GM12878 (cell line): ENCODE data around the gene ABHD2. TPM values are rescaled to one million over a fixed set of nuclear protein-coding genes. Genes with fewer than 3 reads are reported as not detected.

Source experiments
- ATAC-seq: fragments of 200-7000 bp; cut with Tn5 transposase; 3 replicates; pipeline ENCODE4 v1.9.1; 2020; ENCODE audit warnings: mild to moderate bottlenecking, moderate library complexity
- BruUV-seq: library from RNA; stranded (reverse); fragments of 400-500 nt; replicated peaks from 2 replicates; lab custom pipeline; 2021; lab: Mats Ljungman, UMichigan
- CTCF ChIA-PET: fragments of 300-600 bp; sonication (Branson Sonifier 250); formaldehyde crosslinking; extraction: SDS; loops from one replicate; lab custom pipeline; 2021; ENCODE audit warnings: inconsistent platforms; lab: Yijun Ruan, JAX
- POLR2A ChIA-PET: fragments of 350-600 bp; formaldehyde crosslinking; extraction: SDS; loops from one replicate; lab custom pipeline; 2021; ENCODE audit warnings: inconsistent platforms; lab: Charles Lee
- RAD21 ChIA-PET: fragments of 300-600 bp; sonication (Branson Sonifier 250); formaldehyde crosslinking; loops from one replicate; lab custom pipeline; 2023; ENCODE audit warnings: antibody characterized with exemption; ENCODE audit not compliant: unreplicated experiment; lab: Charles Lee
- SMC1A ChIA-PET: fragments of 300-600 bp; sonication (Branson Sonifier 250); formaldehyde crosslinking; loops from one replicate; lab custom pipeline; 2023; ENCODE audit not compliant: unreplicated experiment, uncharacterized antibody; lab: Charles Lee
- DNase-seq: peaks from one replicate; pipeline ENCODE4 v3.0.0-alpha.2; 2011; ENCODE audit warnings: low read depth, low spot score
- FAIRE-seq: peaks from 3 replicates; lab custom pipeline; 2011; peaks lifted over from hg19 to GRCh38; lab: Jason Lieb, UNC
- H2AFZ ChIP-seq: 2 replicates; pipeline ENCODE4 v1.6.0; 2011; ENCODE audit warnings: low read depth, low read length, control low read depth; ENCODE audit not compliant: control insufficient read depth
- H3K27ac ChIP-seq: 2 replicates; pipeline ENCODE4 v1.5.1; 2011; ENCODE audit warnings: control low read depth; ENCODE audit not compliant: control insufficient read depth, insufficient read depth
- H3K27me3 ChIP-seq, 2 experiments: replicated peaks in 1 of 2; 2 replicates each; pipeline versions ENCODE4 v1.6.0 to v1.6.1; 2011; ENCODE audit warnings: low read length in 1 of 2; ENCODE audit not compliant: control insufficient read depth in 2 of 2, insufficient read depth in 2 of 2
- H3K36me3 ChIP-seq, 2 experiments: 2 replicates each; pipeline ENCODE4 v1.5.1; 2011; ENCODE audit warnings: low read length in 1 of 2; ENCODE audit not compliant: control insufficient read depth in 2 of 2, insufficient read depth in 2 of 2
- H3K4me1 ChIP-seq: 2 replicates; pipeline ENCODE4 v1.6.1; 2011; ENCODE audit warnings: mild to moderate bottlenecking, low read length, moderate library complexity, mixed read lengths; ENCODE audit not compliant: control insufficient read depth, insufficient read depth
- H3K4me2 ChIP-seq: 2 replicates; pipeline ENCODE4 v1.6.0; 2011; ENCODE audit warnings: control low read depth; ENCODE audit not compliant: control insufficient read depth, insufficient read depth
- H3K4me3 ChIP-seq: fragments of 200-600 bp; sonication (generic); 2 replicates; pipeline ENCODE4 v1.5.1; 2016
- H3K79me2 ChIP-seq: 2 replicates; pipeline ENCODE4 v1.6.0; 2011; ENCODE audit warnings: low read length; ENCODE audit not compliant: control insufficient read depth, insufficient read depth
- H3K9ac ChIP-seq: 2 replicates; pipeline ENCODE4 v1.8.0; 2011; ENCODE audit warnings: low read length, control low read depth, mixed read lengths; ENCODE audit not compliant: control insufficient read depth, insufficient read depth
- H3K9me3 ChIP-seq: replicated peaks from 3 replicates; pipeline ENCODE4 v1.5.1; 2011; ENCODE audit warnings: mild to moderate bottlenecking, low read length; ENCODE audit not compliant: control insufficient read depth, insufficient read depth
- H4K20me1 ChIP-seq: 2 replicates; pipeline ENCODE4 v1.6.0; 2011; ENCODE audit not compliant: control insufficient read depth, insufficient read depth
- BCL11A ChIP-seq: IDR thresholded peaks from 2 replicates; pipeline ENCODE4 v1.6.1; 2011; ENCODE audit warnings: low read depth, low read length
- BHLHE40 ChIP-seq, 2 experiments: fragments of 450-650 bp in 1 of 2; IDR thresholded peaks; 2 replicates each; pipeline ENCODE4 v1.6.1; 2011 to 2017; ENCODE audit warnings: low read depth in 2 of 2, borderline replicate concordance in 1 of 2, improper control_type of control experiment in 1 of 2, low read length in 1 of 2, mild to moderate bottlenecking in 1 of 2
- MTA2 ChIP-seq: fragments of 450-650 bp; IDR thresholded peaks from 2 replicates; pipeline ENCODE4 v1.6.1; 2016; ENCODE audit warnings: low read depth, mild to moderate bottlenecking, moderate library complexity
- POLR2AphosphoS2 ChIP-seq: IDR thresholded peaks from 2 replicates; pipeline ENCODE4 v1.6.1; 2011; ENCODE audit warnings: low read depth, mild to moderate bottlenecking, low read length, improper control_type of control experiment, moderate library complexity
- RCOR1 ChIP-seq: conservative IDR thresholded peaks from 2 replicates; pipeline ENCODE4 v1.6.1; 2012; ENCODE audit warnings: low read depth, low read length, improper control_type of control experiment
- RUNX3 ChIP-seq: IDR thresholded peaks from 2 replicates; pipeline ENCODE4 v1.6.1; 2012; ENCODE audit warnings: low read length, inconsistent platforms
- SMAD5 ChIP-seq: IDR thresholded peaks from 2 replicates; pipeline ENCODE4 v1.6.1; 2016; ENCODE audit warnings: antibody characterized with exemption, low read depth
- SREBF1 ChIP-seq: IDR thresholded peaks from 2 replicates; pipeline ENCODE4 v1.6.1; 2012; ENCODE audit warnings: mild to moderate bottlenecking, low read length
- TAF1 ChIP-seq: IDR thresholded peaks from 2 replicates; pipeline ENCODE4 v1.6.1; 2011; ENCODE audit warnings: mild to moderate bottlenecking, low read depth, low read length, borderline replicate concordance
- TBL1XR1 ChIP-seq: IDR thresholded peaks from 2 replicates; pipeline ENCODE4 v1.6.1; 2012; ENCODE audit warnings: low read depth, low read length, improper control_type of control experiment
- WGBS: methylation state at CpG from one replicate; pipeline ENCODE4 v1.1.6; 2016; ENCODE audit warnings: low lambda C conversion rate; ENCODE audit not compliant: insufficient replicate concordance, insufficient coverage; ENCODE audit errors: missing lambda C conversion rate; 5-methylcytosine and 5-hydroxymethylcytosine counted together
- in situ Hi-C: fragments of 300-500 bp; cut with MboI; formaldehyde crosslinking; loops from 9 replicates; pipeline ENCODE4 v1.14.3; 2018; ENCODE audit warnings: mixed read lengths
- intact Hi-C: fragments of 100-400 bp; cut with micrococcal nuclease; formaldehyde crosslinking; loops from one replicate; pipeline ENCODE4 v1.14.2; 2022; ENCODE audit not compliant: unreplicated experiment
- polyA plus RNA-seq, 11 experiments: library from polyadenylated mRNA; depleted of rRNA in 4 of 11; unstranded in 6 of 11; stranded (reverse) in 5 of 11; fragments of >200 nt; fragmentation: Nextera tagmentation in 4 of 11; fragmentation: Illumina TruSeq in 1 of 11; extraction: Ambion mirVana in 4 of 11; extraction: Trizol in 1 of 11; gene quantifications; 1 replicate in 1 of 11; 2 replicates in 10 of 11; pipeline versions ENCODE4 v1.2.1 to v1.2.3, GENCODE V29; 2011 to 2016; ENCODE audit warnings: inconsistent platforms in 2 of 11, missing spikeins in 2 of 11, low read depth in 1 of 11
- total RNA-seq, 4 experiments: library from RNA; depleted of rRNA in 3 of 4; stranded (reverse); fragments of >200 nt in 3 of 4; fragmentation: Illumina TruSeq in 1 of 4; extraction: Trizol in 1 of 4; gene quantifications; 2 replicates each; pipeline versions ENCODE4 v1.2.1 to v1.2.3, GENCODE V29; 2013 to 2021
- TF ChIP-seq, protein P1 (sequence below): fragments of 450-650 bp; IDR thresholded peaks from 2 replicates; pipeline ENCODE4 v1.6.1; 2017; ENCODE audit warnings: antibody characterized with exemption, mild to moderate bottlenecking, moderate library complexity

The ABHD2 gene
- total and polyA plus RNA-seq, 10 of the 15 experiments (the other 5 are each of a cell fraction or from before 2014, with no cell fraction given): 1.2 to 33.6 (median 20.4) TPM

DNA sequence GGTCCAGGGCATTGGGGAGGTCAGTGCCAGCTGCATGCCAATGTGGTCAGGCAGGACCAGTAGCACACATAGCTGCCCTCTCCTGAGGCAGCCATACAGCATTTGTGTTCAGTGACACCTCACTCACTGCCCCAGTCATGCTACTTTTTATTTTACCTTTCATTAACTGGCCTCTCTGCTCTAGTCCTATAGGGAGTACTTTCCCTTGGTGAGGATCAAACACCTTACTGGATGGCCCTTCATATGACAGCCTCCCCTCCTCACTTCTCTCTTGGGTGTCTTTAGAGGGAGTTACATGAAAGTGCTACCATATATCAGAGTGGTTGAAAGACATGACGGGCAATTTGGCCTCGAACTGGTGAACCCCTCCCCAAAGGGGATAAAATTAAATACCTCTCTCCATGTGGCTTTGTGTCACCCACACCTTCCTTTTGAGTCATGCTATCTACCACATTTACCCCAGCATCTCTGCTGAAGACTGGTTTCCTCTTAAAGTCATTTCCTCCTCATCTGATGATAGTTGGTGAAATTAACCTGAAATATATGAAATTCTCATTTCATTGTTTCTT, 115.5 kb downstream of the ABHD2 start:
- no peak for DNase-seq
- BruUV-seq: no TSS peak
- Histone ChIP-seq H2AFZ (no peak overlapping the region), H3K9me3 (no peaks in the 10 kb centered on the region), H3K4me2 (no peak overlapping the region), H3K79me2 (no peaks in the 10 kb centered on the region), H3K4me3 (no peak overlapping the region), H3K4me1 (no peaks in the 10 kb centered on the region)
- WGBS: 0% methylated on average over 2 of the region's 2 CpGs
- FAIRE-seq: no peak
- POLR2A ChIA-PET: no interaction called here
- RAD21 ChIA-PET: interaction anchor here (0.8 to 1.3 kb wide), 2 partner anchors 41 to 223 kb away, joined by 4 to 7 read pairs; no protein-coding TSS in a partner anchor
- SMC1A ChIA-PET: interaction anchor here (0.8 to 1.3 kb wide), 2 partner anchors 10 to 246 kb away, joined by 3 to 5 read pairs; no protein-coding TSS in a partner anchor
- peak; percentile 40 for ATAC-seq
- CTCF ChIA-PET: interaction anchor here (0.9 to 1.8 kb wide), 3 partner anchors 11 to 298 kb away, joined by 3 to 4 read pairs (median 3); no protein-coding TSS in a partner anchor
- TF ChIP-seq RUNX3 (peak; percentile 69), BHLHE40 (IDR thresholded peaks at IDR 0.05; ENCODE audit: borderline replicate concordance in 1 of 2, low read depth in 2 of 2, low read length in 1 of 2) (no peak), MTA2 (no peak)
- TF ChIP-seq, all 136 proteins: peak for 1
- Histone ChIP-seq H3K27ac (no peak overlapping the region), H3K27me3 (no peaks in the 10 kb centered on the region), H3K36me3 (no peaks in the 10 kb centered on the region), H3K9ac (no peak overlapping the region), H4K20me1 (no peaks in the 10 kb centered on the region)
- intact Hi-C loops (loop anchor here (10.0 kb wide), 1 partner anchor 101 kb away; no protein-coding TSS in a partner anchor), in situ Hi-C loops (no loop called here)

DNA sequence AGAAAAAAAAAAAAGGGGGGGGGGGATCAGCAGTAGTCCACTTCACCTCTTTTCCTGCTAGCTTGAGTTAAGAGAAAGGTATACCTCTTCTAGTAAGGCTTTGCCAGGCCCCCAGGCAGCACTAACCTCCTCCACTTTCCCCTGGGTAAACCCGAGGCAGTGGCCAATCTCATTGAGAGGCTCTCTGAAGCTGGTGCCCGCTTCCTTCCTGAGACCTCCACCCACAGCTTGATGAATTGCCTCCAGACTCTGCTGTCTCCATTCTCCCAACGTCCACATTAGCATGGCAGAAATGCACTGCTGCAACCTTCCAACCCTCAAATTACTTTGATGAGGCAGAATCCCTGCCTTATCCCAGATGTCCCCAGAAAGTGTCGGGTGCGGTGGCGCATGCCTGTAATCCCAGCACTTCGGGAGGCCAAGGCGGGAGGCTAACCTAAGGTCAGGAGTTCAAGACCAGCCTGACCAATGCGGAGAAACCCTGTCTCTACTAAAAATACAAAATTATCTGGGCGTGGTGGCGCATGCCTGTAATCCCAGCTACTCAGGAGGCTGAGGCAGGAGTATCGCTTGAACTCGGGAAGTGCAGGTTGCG, 117.8 kb downstream of the ABHD2 start:
- Histone ChIP-seq H3K79me2 (no peaks in the 10 kb centered on the region), H3K9me3 (no peaks in the 10 kb centered on the region), H3K4me1 (no peaks in the 10 kb centered on the region), H3K27ac (no peak overlapping the region), H3K9ac (no peak overlapping the region), H3K36me3 (no peaks in the 10 kb centered on the region), H4K20me1 (no peaks in the 10 kb centered on the region), H3K4me3 (no peak overlapping the region), H3K27me3 (no peaks in the 10 kb centered on the region), H2AFZ (no peak overlapping the region), H3K4me2 (no peak overlapping the region)
- POLR2A ChIA-PET: interaction anchor here (0.7 kb wide), 1 partner anchor 159 kb away, joined by 8 read pairs; no protein-coding TSS in a partner anchor
- no peak for ATAC-seq
- CTCF ChIA-PET: interaction anchor here (0.6 to 3.1 kb wide), 60 partner anchors 9 to 354 kb away, joined by 3 to 47 read pairs (median 5); partner anchors contain the start of genes FANCI and RLBP1
- DNase-seq: no peak
- RAD21 ChIA-PET: interaction anchor here (0.5 to 2.8 kb wide), 21 partner anchors 9 to 266 kb away, joined by 3 to 32 read pairs (median 4); partner anchors contain the start of gene FANCI
- intact Hi-C loops (loop anchor here (2.0 to 10.0 kb wide), 4 partner anchors 39 to 266 kb away; partner anchors contain the start of gene POLG), in situ Hi-C loops (no loop called here)
- SMC1A ChIA-PET: interaction anchor here (0.6 to 2.0 kb wide), 15 partner anchors 9 to 349 kb away, joined by 3 to 17 read pairs (median 4); partner anchors contain the start of gene FANCI
- WGBS: 66% methylated on average over 14 of the region's 14 CpGs
- no TSS peak for BruUV-seq
- FAIRE-seq: no peak
- no peak for TF ChIP-seq TBL1XR1
- no peak for TF ChIP-seq POLR2AphosphoS2
- TF ChIP-seq, protein P1, sequence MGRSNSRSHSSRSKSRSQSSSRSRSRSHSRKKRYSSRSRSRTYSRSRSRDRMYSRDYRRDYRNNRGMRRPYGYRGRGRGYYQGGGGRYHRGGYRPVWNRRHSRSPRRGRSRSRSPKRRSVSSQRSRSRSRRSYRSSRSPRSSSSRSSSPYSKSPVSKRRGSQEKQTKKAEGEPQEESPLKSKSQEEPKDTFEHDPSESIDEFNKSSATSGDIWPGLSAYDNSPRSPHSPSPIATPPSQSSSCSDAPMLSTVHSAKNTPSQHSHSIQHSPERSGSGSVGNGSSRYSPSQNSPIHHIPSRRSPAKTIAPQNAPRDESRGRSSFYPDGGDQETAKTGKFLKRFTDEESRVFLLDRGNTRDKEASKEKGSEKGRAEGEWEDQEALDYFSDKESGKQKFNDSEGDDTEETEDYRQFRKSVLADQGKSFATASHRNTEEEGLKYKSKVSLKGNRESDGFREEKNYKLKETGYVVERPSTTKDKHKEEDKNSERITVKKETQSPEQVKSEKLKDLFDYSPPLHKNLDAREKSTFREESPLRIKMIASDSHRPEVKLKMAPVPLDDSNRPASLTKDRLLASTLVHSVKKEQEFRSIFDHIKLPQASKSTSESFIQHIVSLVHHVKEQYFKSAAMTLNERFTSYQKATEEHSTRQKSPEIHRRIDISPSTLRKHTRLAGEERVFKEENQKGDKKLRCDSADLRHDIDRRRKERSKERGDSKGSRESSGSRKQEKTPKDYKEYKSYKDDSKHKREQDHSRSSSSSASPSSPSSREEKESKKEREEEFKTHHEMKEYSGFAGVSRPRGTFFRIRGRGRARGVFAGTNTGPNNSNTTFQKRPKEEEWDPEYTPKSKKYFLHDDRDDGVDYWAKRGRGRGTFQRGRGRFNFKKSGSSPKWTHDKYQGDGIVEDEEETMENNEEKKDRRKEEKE: no peak
- no peak for TF ChIP-seq SREBF1
- TF ChIP-seq SMAD5: no peak
- no peak for TF ChIP-seq BCL11A
- no peak for TF ChIP-seq TAF1
- TF ChIP-seq RCOR1: no peak
